ENCODE measurements around the gene LMF1. TPM values are rescaled to one million over a fixed set of nuclear protein-coding genes. Genes with fewer than 3 reads are reported as not detected.
"Not testable (repeated sequence)": the region's sequence is repeated elsewhere in the genome, so short reads cannot be mapped to it uniquely, and the experiment has no call there.

The LMF1 gene
- total RNA-seq, 1 donor from 2014 or later: 24.6 TPM

- H3K36me3 Mint-ChIP-seq (ENCODE audit: unreplicated experiment): peaks cover 2% of the 10 kb centered on the region
Observed at GRCh38 chr16:860891-861290, 109.9 kb downstream of the LMF1 start.

GRCh38 chr16:858971-859370 is 111.8 kb downstream of the LMF1 start:
- H3K27ac Mint-ChIP-seq (ENCODE audit: unreplicated experiment): not testable (repeated sequence)

More at GRCh38 chr16:860891-861290, 109.9 kb downstream of the LMF1 start:
- no peak for TF ChIP-seq CTCF (IDR thresholded peaks at IDR 0.05)
- DNase-seq (ENCODE audit: extremely low spot score, unreplicated experiment): no peak
- Mint-ChIP-seq H3K27me3 (ENCODE audit: unreplicated experiment) (no peaks in the 10 kb centered on the region), H3K27ac (ENCODE audit: unreplicated experiment) (no peak overlapping the region), H3K9me3 (ENCODE audit: unreplicated experiment) (no peaks in the 10 kb centered on the region), H3K4me1 (ENCODE audit: unreplicated experiment) (no peaks in the 10 kb centered on the region), H3K4me3 (ENCODE audit: unreplicated experiment) (no peak overlapping the region)

GRCh38 chr16:858441-858840 is 112.3 kb downstream of the LMF1 start:
- not testable (repeated sequence) for H3K27ac Mint-ChIP-seq (ENCODE audit: unreplicated experiment); H3K36me3 Mint-ChIP-seq (ENCODE audit: unreplicated experiment); DNase-seq (ENCODE audit: extremely low spot score, unreplicated experiment); H3K4me3 Mint-ChIP-seq (ENCODE audit: unreplicated experiment); H3K9me3 Mint-ChIP-seq (ENCODE audit: unreplicated experiment); H3K27me3 Mint-ChIP-seq (ENCODE audit: unreplicated experiment); H3K4me1 Mint-ChIP-seq (ENCODE audit: unreplicated experiment)

More at GRCh38 chr16:858971-859370, 111.8 kb downstream of the LMF1 start:
- H3K27me3 Mint-ChIP-seq (ENCODE audit: unreplicated experiment); H3K36me3 Mint-ChIP-seq (ENCODE audit: unreplicated experiment); H3K4me3 Mint-ChIP-seq (ENCODE audit: unreplicated experiment); H3K9me3 Mint-ChIP-seq (ENCODE audit: unreplicated experiment); DNase-seq (ENCODE audit: extremely low spot score, unreplicated experiment); H3K4me1 Mint-ChIP-seq (ENCODE audit: unreplicated experiment): not testable (repeated sequence)

GRCh38 chr16:856811-857210 is 114.0 kb downstream of the LMF1 start:
- Mint-ChIP-seq H3K4me1 (ENCODE audit: unreplicated experiment) (no peaks in the 10 kb centered on the region), H3K27me3 (ENCODE audit: unreplicated experiment) (no peaks in the 10 kb centered on the region), H3K36me3 (ENCODE audit: unreplicated experiment) (peaks cover 6% of the 10 kb centered on the region), H3K4me3 (ENCODE audit: unreplicated experiment) (no peak overlapping the region), H3K9me3 (ENCODE audit: unreplicated experiment) (no peaks in the 10 kb centered on the region), H3K27ac (ENCODE audit: unreplicated experiment) (no peak overlapping the region)
- TF ChIP-seq CTCF (IDR thresholded peaks at IDR 0.05): no peak
- no peak for DNase-seq (ENCODE audit: extremely low spot score, unreplicated experiment)

- no peaks in the 10 kb centered on the region for H3K4me1 Mint-ChIP-seq (ENCODE audit: unreplicated experiment)
- no peaks in the 10 kb centered on the region for H3K27me3 Mint-ChIP-seq (ENCODE audit: unreplicated experiment)
- H3K36me3 Mint-ChIP-seq (ENCODE audit: unreplicated experiment): peaks cover 6% of the 10 kb centered on the region
- no peak for TF ChIP-seq CTCF (IDR thresholded peaks at IDR 0.05)
- H3K27ac Mint-ChIP-seq (ENCODE audit: unreplicated experiment): no peak overlapping the region
- H3K4me3 Mint-ChIP-seq (ENCODE audit: unreplicated experiment): no peak overlapping the region
- no peak for DNase-seq (ENCODE audit: extremely low spot score, unreplicated experiment)
- no peaks in the 10 kb centered on the region for H3K9me3 Mint-ChIP-seq (ENCODE audit: unreplicated experiment)
Observed at GRCh38 chr16:856101-856500, 114.7 kb downstream of the LMF1 start.

GRCh38 chr16:855471-855870 is 115.3 kb downstream of the LMF1 start:
- H3K27me3 Mint-ChIP-seq (ENCODE audit: unreplicated experiment): no peaks in the 10 kb centered on the region

More at GRCh38 chr16:855471-855870, 115.3 kb downstream of the LMF1 start:
- Mint-ChIP-seq H3K4me1 (ENCODE audit: unreplicated experiment) (no peaks in the 10 kb centered on the region), H3K9me3 (ENCODE audit: unreplicated experiment) (peaks cover 4% of the 10 kb centered on the region), H3K27ac (ENCODE audit: unreplicated experiment) (no peak overlapping the region), H3K4me3 (ENCODE audit: unreplicated experiment) (no peak overlapping the region), H3K36me3 (ENCODE audit: unreplicated experiment) (peaks cover 6% of the 10 kb centered on the region)
- TF ChIP-seq CTCF (IDR thresholded peaks at IDR 0.05): no peak
- DNase-seq (ENCODE audit: extremely low spot score, unreplicated experiment): no peak

Measured in osteocyte (in vitro differentiated cells).